Karpas-422 (cell line): Measurements from ENCODE around the gene MYH14. TPM values are rescaled to one million over a fixed set of nuclear protein-coding genes. Genes with fewer than 3 reads are reported as not detected.

ENCODE experiments used
- DNase-seq: peaks from one replicate; pipeline ENCODE4 v3.0.0-alpha.2; 2015
- H2AFZ ChIP-seq: fragments of 200-600 bp; sonication (generic); 2 replicates; pipeline ENCODE4 v1.6.1; 2014; ENCODE audit warnings: antibody characterized with exemption, low read length, mixed read lengths
- H3K27ac ChIP-seq: fragments of 200-600 bp; sonication (generic); 2 replicates; pipeline ENCODE4 v1.5.1; 2014; ENCODE audit warnings: mild to moderate bottlenecking, low read length, moderate library complexity
- H3K27me3 ChIP-seq: fragments of 200-600 bp; sonication (generic); 2 replicates; pipeline ENCODE4 v1.6.1; 2014; ENCODE audit warnings: low read length, mixed read lengths
- H3K36me3 ChIP-seq: fragments of 200-600 bp; sonication (generic); 2 replicates; pipeline ENCODE4 v1.6.1; 2014; ENCODE audit warnings: low read length, mixed read lengths; ENCODE audit not compliant: insufficient read depth
- H3K4me1 ChIP-seq: fragments of 200-600 bp; sonication (generic); 2 replicates; pipeline ENCODE4 v1.6.1; 2014; ENCODE audit warnings: mild to moderate bottlenecking, low read length, mixed read lengths
- H3K4me2 ChIP-seq: fragments of 200-600 bp; sonication (generic); 2 replicates; pipeline ENCODE4 v1.6.1; 2014; ENCODE audit warnings: low read length, low read depth, mild to moderate bottlenecking; ENCODE audit not compliant: poor library complexity, severe bottlenecking
- H3K4me3 ChIP-seq: fragments of 200-600 bp; sonication (generic); 2 replicates; pipeline ENCODE4 v1.5.1; 2014; ENCODE audit warnings: mild to moderate bottlenecking, antibody characterized with exemption, low read length, mixed read lengths
- H3K79me2 ChIP-seq: fragments of 200-600 bp; sonication (generic); 2 replicates; pipeline ENCODE4 v1.6.1; 2014; ENCODE audit warnings: mild to moderate bottlenecking, low read length, mixed read lengths
- H3K9ac ChIP-seq: fragments of 200-600 bp; sonication (generic); 2 replicates; pipeline ENCODE4 v1.6.0; 2014; ENCODE audit warnings: low read length
- H3K9me2 ChIP-seq: fragments of 200-600 bp; sonication (generic), shearing (Covaris generic); replicated peaks from 2 replicates; pipeline ENCODE4 v1.6.0; 2014; ENCODE audit warnings: mild to moderate bottlenecking, low read length, moderate library complexity; ENCODE audit not compliant: insufficient read depth
- H3K9me3 ChIP-seq: fragments of 300-700, 200-600 bp; sonication (generic); 2 replicates; pipeline ENCODE4 v1.6.1; 2014; ENCODE audit warnings: low read length, mixed read lengths
- H4K20me1 ChIP-seq: fragments of 200-600 bp; sonication (generic); 2 replicates; pipeline ENCODE4 v1.6.1; 2014; ENCODE audit warnings: mild to moderate bottlenecking, antibody characterized with exemption, low read length, low read depth; ENCODE audit not compliant: insufficient read depth
- total RNA-seq: library from RNA; depleted of rRNA; stranded (reverse); fragments of >200 nt; shearing (Covaris generic); gene quantifications from 2 replicates; pipeline ENCODE4 v1.2.3, GENCODE V29; 2014; ENCODE audit warnings: low replicate concordance

MYH14 gene
- total RNA-seq, 1 experiment from 2014 or later, result not detected

DNA sequence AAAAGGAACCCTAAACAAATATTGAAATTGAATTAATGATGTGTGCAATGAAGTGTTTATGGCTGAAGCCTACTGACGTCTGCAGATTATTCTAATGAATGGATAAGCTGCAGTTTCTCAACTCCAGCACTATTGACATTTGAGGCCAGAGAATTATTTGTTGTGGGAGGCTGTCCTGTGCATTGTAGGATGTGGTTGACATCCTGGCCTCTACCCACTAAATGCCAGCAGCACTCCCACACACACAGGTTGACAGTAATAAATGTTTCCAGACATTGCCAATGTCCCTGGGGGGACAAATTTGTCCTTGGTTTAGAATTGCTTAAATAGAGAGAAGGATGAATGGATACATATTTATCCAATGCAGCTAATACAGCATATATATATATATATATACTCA, 19.2 kb upstream of the MYH14 start:
- H3K4me2 ChIP-seq, result no peak overlapping the region
- no peak overlapping the region for H3K9ac ChIP-seq
- no peak overlapping the region for H3K4me3 ChIP-seq
- no peaks in the 10 kb centered on the region for H3K27me3 ChIP-seq
- DNase-seq, result no peak
- H3K79me2 ChIP-seq, result no peaks in the 10 kb centered on the region
- H2AFZ ChIP-seq, result no peak overlapping the region
- no peak overlapping the region for H3K27ac ChIP-seq
- no peaks in the 10 kb centered on the region for H3K36me3 ChIP-seq
- H3K9me2 ChIP-seq, result no peaks in the 10 kb centered on the region
- no peaks in the 10 kb centered on the region for H3K4me1 ChIP-seq
- no peaks in the 10 kb centered on the region for H3K9me3 ChIP-seq
- no peaks in the 10 kb centered on the region for H4K20me1 ChIP-seq

DNA sequence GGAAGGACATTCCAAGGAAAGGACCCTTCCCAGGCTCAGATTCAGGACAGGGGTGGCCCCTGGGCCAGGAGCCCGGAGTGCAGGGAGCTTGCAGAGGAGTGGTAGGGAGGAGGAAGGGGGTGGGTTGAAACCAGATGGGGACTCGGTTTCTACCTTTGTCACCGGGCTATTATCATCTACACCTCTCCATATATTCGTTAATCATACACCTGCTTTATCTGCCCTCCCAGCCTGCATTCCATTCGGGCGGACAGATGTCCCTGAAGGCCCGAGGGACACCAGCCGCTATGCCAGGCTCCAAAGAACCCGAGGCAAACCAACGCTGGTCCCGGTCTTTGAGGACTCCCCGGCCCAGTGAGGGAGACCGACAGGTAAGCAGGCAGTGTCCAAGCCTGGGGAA, 15.5 kb upstream of the MYH14 start:
- no peak for DNase-seq
- H3K9me3 ChIP-seq, result no peaks in the 10 kb centered on the region
- H3K36me3 ChIP-seq, result no peaks in the 10 kb centered on the region
- H3K4me2 ChIP-seq, result no peak overlapping the region
- H3K27ac ChIP-seq, result no peak overlapping the region
- no peaks in the 10 kb centered on the region for H4K20me1 ChIP-seq
- no peaks in the 10 kb centered on the region for H3K4me1 ChIP-seq
- H3K9me2 ChIP-seq, result no peaks in the 10 kb centered on the region
- H2AFZ ChIP-seq, result no peak overlapping the region
- no peak overlapping the region for H3K4me3 ChIP-seq
- no peaks in the 10 kb centered on the region for H3K27me3 ChIP-seq
- no peak overlapping the region for H3K9ac ChIP-seq
- H3K79me2 ChIP-seq, result no peaks in the 10 kb centered on the region

DNA sequence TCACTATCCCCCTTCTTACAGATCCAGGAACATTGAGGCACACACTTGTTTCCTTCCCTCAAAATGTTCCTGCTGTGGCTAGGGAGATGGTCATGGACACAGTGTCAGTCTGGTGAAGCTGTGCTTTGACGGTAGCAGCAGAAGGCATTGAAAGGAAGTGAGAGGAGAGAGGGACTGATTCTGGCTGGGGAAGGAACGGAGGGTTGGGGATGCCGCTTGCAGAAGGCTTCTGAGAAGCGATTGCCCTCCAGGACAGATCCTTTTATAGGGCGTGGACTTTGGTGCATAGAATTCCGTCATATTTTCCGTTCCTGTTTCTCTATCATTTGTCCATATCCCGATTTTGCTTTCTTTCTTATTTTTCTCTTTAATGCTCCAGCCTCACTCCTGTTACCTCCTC, 14.1 kb upstream of the MYH14 start:
- Histone ChIP-seq H3K4me1 (no peaks in the 10 kb centered on the region), H3K9ac (no peak overlapping the region), H3K4me3 (no peak overlapping the region), H3K27me3 (no peaks in the 10 kb centered on the region), H3K36me3 (no peaks in the 10 kb centered on the region), H3K79me2 (no peaks in the 10 kb centered on the region), H3K27ac (no peak overlapping the region), H3K9me2 (no peaks in the 10 kb centered on the region), H3K9me3 (no peaks in the 10 kb centered on the region), H2AFZ (no peak overlapping the region), H3K4me2 (no peak overlapping the region), H4K20me1 (no peaks in the 10 kb centered on the region)
- no peak for DNase-seq

DNA sequence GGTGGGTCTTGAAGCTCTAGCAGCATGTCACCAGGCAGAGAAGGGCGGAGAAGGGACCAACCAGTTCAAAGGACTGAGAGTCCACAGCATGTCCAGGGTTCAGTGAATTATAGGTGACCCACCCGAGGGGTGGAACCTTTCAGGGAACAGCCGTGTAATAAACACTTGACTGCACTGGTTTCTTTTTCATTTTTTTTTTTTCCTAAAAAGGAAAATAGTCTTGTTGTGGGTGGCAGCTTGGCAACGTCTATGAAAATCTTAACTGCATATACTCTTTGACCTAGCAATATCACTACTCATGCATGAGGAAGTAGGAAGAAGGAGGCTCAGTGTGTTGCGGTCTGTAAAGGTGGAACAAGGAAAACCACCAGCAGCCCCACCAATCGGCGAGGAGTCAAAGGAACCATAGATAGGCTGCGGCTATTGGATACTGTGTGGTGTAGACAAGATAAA, 13.0 kb upstream of the MYH14 start:
- no peaks in the 10 kb centered on the region for H3K27me3 ChIP-seq
- H3K27ac ChIP-seq, result no peak overlapping the region
- H3K36me3 ChIP-seq, result no peaks in the 10 kb centered on the region
- no peak overlapping the region for H3K4me2 ChIP-seq
- no peaks in the 10 kb centered on the region for H3K9me3 ChIP-seq
- no peaks in the 10 kb centered on the region for H3K9me2 ChIP-seq
- H3K79me2 ChIP-seq, result no peaks in the 10 kb centered on the region
- no peak for DNase-seq
- no peak overlapping the region for H2AFZ ChIP-seq
- H3K4me1 ChIP-seq, result no peaks in the 10 kb centered on the region
- H3K9ac ChIP-seq, result no peak overlapping the region
- H4K20me1 ChIP-seq, result no peaks in the 10 kb centered on the region
- H3K4me3 ChIP-seq, result no peak overlapping the region

DNA sequence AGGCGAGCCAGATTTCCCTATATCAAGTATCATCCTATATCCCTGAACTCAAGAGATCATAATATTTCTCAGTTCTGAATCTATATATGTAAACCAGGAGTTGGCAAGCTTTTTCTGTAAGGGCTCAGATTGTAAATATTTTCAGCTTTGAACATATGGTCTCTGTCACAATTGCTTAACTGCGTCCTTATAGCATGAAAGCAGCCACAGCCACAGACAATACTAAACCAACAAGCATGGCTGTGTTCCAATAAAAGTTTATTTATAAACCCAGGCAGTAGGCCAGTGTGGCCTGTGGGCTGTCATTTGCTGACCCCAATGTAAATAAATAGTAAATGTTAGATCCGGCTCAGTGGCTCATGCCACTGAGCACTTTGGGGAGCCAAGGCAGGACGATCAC, 12.2 kb upstream of the MYH14 start:
- no peak overlapping the region for H3K9ac ChIP-seq
- H3K36me3 ChIP-seq, result no peaks in the 10 kb centered on the region
- no peak overlapping the region for H2AFZ ChIP-seq
- DNase-seq, result no peak
- H3K4me2 ChIP-seq, result no peak overlapping the region
- no peak overlapping the region for H3K27ac ChIP-seq
- H3K4me3 ChIP-seq, result no peak overlapping the region
- no peaks in the 10 kb centered on the region for H3K79me2 ChIP-seq
- no peaks in the 10 kb centered on the region for H3K27me3 ChIP-seq
- H3K4me1 ChIP-seq, result no peaks in the 10 kb centered on the region
- no peaks in the 10 kb centered on the region for H3K9me2 ChIP-seq
- H3K9me3 ChIP-seq, result no peaks in the 10 kb centered on the region
- no peaks in the 10 kb centered on the region for H4K20me1 ChIP-seq

DNA sequence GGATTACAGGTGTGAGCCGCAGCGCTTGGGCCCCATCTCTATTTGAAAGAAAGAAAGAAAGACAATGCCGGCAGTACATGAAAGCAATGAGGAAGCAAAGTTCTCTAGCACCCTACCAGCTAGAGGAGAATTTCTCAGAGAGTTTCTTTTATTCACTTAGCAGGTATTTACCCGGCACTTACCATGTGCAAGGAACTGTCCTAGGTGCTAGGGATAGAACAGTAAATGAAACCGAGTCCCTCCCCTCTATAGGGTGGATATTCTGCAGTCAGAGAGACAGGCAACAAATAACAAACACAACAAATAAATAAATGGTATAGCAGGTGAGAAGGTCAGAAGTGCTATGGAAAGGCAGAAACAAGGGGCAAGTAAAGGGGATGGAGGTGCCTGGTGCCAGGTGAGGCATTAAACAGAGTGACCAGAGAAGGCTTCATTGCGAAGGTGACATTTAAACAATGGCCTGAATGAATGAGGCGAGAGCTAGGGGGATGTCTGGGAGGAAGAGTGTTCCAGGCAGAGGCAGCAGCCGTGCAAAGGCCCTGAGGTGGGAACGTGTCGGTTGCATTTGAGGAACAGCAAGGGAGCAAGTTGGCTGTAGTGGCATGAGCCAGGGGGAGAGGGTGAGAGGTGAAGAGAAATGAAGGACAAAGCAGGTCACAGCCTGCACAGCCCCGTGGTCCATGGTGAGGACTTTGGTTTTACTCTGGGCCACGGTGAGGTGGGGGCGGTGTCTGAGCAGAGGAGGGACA, 10.8 kb upstream of the MYH14 start:
- Histone ChIP-seq H3K9me2 (no peaks in the 10 kb centered on the region), H3K79me2 (no peaks in the 10 kb centered on the region), H3K9me3 (no peaks in the 10 kb centered on the region), H3K9ac (no peak overlapping the region), H3K4me3 (no peak overlapping the region), H4K20me1 (no peaks in the 10 kb centered on the region), H3K27ac (no peak overlapping the region), H2AFZ (no peak overlapping the region), H3K4me2 (no peak overlapping the region), H3K27me3 (no peaks in the 10 kb centered on the region), H3K4me1 (no peaks in the 10 kb centered on the region), H3K36me3 (no peaks in the 10 kb centered on the region)
- no peak for DNase-seq

DNA sequence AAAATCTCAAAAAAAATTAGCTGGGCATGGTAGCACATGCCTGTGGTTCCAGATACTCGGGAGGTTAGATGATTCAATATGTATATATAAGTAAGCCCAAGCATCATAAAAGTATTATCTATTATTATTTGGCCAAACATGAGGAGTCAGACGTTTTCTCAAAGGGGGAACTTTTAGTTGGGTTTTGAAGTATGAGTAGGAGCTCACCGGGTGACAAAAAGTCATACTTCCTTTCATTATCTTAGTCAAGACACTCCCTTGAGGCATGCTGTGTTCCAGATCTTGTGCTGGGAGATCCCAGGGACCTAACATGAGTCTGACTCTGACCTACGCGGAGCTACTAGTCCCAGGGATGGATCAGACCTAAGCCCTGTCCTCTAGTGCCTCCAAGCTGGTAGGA, 8.2 kb upstream of the MYH14 start:
- H3K27ac ChIP-seq, result no peak overlapping the region
- H3K9ac ChIP-seq, result no peak overlapping the region

DNA sequence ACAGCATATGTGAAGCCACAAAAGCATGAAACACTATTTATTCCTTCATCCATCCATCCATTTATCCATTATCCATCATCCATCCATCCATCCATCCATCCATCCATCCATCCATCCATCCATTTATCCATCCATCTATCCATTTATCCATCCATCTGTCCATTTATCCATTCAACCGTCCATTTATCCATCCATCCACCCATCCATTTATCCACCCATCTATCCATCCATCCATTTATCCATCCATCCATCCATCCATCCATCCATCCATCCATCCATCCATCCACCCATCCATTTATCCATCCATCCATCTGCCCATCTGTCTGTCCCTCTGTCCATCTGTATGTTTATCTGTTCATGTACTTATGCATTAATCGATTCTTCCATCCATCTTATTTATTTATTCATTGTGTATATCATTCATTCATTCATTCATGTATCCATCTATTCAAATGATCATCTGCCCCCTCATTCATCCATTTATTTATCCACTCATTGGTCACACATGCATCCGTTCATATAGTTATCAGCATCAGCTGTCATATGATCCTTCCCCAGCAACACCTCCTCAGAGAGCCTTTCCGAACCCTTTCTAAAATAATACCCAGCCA, 7.0 kb upstream of the MYH14 start:
- H2AFZ ChIP-seq, result no peak overlapping the region
- no peaks in the 10 kb centered on the region for H4K20me1 ChIP-seq
- H3K4me1 ChIP-seq, result no peaks in the 10 kb centered on the region
- H3K27me3 ChIP-seq, result no peaks in the 10 kb centered on the region
- no peak overlapping the region for H3K4me3 ChIP-seq
- no peak overlapping the region for H3K27ac ChIP-seq
- no peaks in the 10 kb centered on the region for H3K36me3 ChIP-seq
- no peak overlapping the region for H3K4me2 ChIP-seq
- no peaks in the 10 kb centered on the region for H3K79me2 ChIP-seq
- no peak for DNase-seq
- no peaks in the 10 kb centered on the region for H3K9me2 ChIP-seq
- no peak overlapping the region for H3K9ac ChIP-seq
- no peaks in the 10 kb centered on the region for H3K9me3 ChIP-seq

More for the DNA sequence above, 8.2 kb upstream of the MYH14 start:
- no peaks in the 10 kb centered on the region for H3K36me3 ChIP-seq
- H2AFZ ChIP-seq, result no peak overlapping the region
- H4K20me1 ChIP-seq, result no peaks in the 10 kb centered on the region
- H3K4me1 ChIP-seq, result no peaks in the 10 kb centered on the region
- H3K4me3 ChIP-seq, result no peak overlapping the region
- no peaks in the 10 kb centered on the region for H3K79me2 ChIP-seq
- no peak for DNase-seq
- H3K4me2 ChIP-seq, result no peak overlapping the region
- no peaks in the 10 kb centered on the region for H3K9me3 ChIP-seq
- H3K27me3 ChIP-seq, result no peaks in the 10 kb centered on the region
- no peaks in the 10 kb centered on the region for H3K9me2 ChIP-seq
